T-helper 1 cell (primary cell): ENCODE measurements around the gene BTNL2.
A peak's percentile ranks its signal among the peaks of the same experiment; 100 is the strongest.
"Not testable (repeated sequence)": the region's sequence is repeated elsewhere in the genome, so short reads cannot be mapped to it uniquely, and the experiment has no call there.

Experiments
- DNase-seq, 5 donors: peaks; one replicate each; pipeline ENCODE4 v3.0.0-alpha.2; 2012 to 2020
- total RNA-seq, 4 donors: gene quantifications; one replicate each; lab custom pipeline; 2026; lab: John Stamatoyannopoulos, UW

The BTNL2 gene, protein sequence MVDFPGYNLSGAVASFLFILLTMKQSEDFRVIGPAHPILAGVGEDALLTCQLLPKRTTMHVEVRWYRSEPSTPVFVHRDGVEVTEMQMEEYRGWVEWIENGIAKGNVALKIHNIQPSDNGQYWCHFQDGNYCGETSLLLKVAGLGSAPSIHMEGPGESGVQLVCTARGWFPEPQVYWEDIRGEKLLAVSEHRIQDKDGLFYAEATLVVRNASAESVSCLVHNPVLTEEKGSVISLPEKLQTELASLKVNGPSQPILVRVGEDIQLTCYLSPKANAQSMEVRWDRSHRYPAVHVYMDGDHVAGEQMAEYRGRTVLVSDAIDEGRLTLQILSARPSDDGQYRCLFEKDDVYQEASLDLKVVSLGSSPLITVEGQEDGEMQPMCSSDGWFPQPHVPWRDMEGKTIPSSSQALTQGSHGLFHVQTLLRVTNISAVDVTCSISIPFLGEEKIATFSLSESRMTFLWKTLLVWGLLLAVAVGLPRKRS
- total RNA-seq: 0 reads per million in 4 donors

DNA sequence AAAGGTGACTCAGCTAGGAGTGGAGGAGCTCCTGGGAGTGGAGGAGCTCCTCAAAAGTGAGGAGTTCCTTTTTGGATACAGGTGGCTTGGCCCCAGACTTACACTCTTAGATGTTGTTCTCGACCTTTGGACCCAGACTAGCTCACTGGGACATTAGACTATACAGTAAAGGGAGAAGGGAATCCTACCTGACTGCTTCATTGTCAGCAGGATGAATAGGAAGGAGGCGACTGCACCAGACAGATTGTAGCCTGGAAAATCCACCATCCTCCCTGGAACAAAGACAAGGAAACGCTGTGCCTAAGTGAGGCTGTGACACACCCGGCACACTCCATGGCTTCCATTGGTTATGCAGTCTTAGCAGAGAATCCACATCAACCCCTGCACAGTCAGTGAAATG is at the start of gene BTNL2:
BTNL2 (minus strand) TSS at position 325 of the 400 bp plus-strand sequence; CDS start at position 267, 58 bp downstream.
- DNase-seq: no peak

DNA sequence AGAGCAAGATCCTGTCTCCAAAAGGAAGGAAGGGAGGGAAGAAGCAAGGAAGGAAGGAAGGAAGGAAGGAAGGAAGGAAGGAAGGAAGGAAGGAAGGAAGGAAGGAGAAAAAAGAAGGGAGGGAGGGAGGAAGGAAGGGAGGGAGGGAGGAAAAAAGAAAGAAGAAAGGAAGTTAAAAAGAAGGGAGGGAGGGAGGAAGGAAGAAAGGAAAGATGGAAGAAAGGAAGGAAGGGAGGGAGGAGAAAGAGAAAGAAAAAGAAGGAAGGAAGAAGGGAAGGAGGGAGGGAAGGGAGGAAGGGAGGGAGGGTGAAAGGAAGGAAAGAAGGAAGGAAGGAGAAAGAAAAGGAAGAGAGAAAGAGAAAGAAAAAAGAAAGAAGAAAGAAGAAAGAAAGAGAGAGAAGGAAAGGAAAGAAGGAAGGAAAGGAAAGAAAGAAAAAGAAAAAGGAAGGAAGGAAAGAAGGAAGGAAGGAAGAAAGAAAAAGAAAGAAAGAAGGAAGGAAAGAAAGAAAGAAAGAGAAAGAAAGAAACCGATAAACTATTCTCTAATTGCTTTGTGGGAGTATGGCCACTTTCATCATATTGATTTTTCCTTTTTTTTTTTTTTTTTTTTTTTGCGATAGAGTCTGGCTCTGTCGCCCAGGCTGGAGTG is 42.2 kb upstream of the BTNL2 start:
- DNase-seq: no peak

DNA sequence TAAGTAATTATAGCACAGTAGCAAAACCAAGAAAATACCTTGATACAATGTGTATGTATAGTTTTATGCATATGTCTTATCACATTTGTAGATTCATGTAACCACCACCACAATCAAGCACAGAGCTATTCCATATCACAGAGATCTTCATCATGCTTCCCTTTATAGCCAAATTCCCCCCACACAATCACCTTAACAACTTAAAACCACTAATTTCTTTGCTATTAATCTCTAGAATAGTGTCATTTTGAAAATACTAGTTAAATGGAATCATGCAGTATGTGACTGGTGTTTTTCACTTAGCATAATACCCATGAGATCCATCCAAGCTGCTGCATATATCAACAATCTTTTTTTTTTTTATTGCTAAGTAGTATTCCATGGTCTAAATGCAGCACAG is 41.0 kb upstream of the BTNL2 start:
- no peak for DNase-seq

DNA sequence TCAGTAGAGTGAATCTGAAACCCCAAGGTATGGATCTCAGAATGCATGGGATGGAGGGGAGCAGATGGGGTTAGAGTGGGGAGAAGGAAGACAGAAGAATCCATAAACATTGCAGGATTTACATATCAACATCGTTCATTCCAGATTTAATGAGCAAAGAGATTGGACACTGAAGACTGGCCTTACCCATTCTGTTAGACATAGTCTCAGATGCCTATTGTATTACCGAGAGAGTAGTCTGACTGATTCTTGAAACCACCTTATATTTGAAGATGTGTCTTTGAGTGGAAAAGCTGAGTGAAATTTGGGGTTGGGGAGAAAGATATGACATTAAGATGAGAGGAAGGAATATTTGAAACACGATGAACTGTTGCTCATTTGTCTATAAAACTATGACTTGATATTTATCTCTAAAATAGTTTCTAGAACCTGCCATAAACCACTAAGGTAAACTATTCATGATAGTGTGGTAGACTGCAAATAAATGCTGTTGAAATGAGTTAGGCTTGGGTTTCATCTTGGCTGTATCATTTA is 38.4 kb upstream of the BTNL2 start:
- DNase-seq: no peak

DNA sequence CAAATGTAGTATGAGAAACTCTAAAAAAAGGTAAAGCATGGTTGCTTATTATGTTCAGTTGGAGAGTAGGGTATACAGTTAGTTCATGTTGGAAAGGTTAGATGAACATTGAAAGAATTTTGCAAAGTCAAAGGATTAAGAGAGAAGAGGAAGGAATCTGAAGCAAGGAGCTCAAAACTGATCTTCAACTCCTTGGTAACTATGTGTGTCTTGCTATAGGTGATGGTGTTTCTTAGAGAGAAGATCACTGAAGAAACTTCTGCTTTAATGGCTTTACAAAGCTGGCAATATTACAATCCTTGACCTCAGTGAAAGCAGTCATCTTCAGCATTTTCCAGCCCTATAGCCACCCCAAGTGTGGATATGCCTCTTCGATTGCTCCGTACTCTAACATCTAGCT is 37.5 kb upstream of the BTNL2 start:
- no peak for DNase-seq

DNA sequence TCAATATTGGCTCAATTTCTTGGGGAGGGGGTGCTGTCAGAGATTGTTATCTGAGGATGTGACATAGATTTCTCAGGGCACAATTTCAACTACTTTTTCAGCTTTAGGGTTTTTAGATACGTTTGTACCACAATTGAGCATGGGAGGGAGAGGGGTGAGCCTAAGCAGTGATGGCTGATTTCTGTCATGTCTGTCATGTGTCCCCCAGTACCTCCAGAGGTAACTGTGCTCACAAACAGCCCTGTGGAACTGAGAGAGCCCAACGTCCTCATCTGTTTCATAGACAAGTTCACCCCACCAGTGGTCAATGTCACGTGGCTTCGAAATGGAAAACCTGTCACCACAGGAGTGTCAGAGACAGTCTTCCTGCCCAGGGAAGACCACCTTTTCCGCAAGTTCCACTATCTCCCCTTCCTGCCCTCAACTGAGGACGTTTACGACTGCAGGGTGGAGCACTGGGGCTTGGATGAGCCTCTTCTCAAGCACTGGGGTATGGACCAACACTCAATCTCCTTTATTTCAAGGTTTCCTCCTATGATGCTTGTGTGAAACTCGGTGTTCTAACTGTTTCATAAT is 36.1 kb upstream of the BTNL2 start:
- no peak for DNase-seq

DNA sequence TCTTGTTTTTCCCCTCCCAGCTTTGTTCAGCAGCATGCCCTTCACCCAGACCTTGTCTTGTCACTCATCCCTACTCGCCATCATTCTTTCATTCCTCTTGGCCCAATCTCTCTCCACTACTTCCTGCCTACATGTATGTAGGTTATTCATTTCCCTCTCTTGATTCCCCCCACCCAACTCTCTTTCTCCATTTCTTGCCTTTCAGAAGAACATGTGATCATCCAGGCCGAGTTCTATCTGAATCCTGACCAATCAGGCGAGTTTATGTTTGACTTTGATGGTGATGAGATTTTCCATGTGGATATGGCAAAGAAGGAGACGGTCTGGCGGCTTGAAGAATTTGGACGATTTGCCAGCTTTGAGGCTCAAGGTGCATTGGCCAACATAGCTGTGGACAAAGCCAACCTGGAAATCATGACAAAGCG is 35.3 kb upstream of the BTNL2 start:
- no peak for DNase-seq

DNA sequence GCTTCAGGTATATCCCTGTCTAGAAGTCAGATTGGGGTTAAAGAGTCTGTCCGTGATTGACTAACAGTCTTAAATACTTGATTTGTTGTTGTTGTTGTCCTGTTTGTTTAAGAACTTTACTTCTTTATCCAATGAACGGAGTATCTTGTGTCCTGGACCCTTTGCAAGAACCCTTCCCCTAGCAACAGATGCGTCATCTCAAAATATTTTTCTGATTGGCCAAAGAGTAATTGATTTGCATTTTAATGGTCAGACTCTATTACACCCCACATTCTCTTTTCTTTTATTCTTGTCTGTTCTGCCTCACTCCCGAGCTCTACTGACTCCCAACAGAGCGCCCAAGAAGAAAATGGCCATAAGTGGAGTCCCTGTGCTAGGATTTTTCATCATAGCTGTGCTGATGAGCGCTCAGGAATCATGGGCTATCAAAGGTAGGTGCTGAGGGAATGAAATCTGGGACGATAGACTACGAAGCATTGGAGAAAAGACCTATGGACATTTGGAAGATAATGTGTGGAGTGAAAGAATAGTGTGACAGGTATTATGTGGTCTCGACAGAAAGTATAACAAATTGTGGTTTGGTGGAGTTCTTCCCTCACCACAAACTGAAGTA is 32.7 kb upstream of the BTNL2 start, which contains the start of gene HLA-DRA:
HLA-DRA (plus strand) TSS at position 286 of the 613 bp plus-strand sequence; CDS start at position 350, 64 bp downstream.
- DNase-seq: peak in 3 of 5 donors; percentile 19 to 91 (median 33)

DNA sequence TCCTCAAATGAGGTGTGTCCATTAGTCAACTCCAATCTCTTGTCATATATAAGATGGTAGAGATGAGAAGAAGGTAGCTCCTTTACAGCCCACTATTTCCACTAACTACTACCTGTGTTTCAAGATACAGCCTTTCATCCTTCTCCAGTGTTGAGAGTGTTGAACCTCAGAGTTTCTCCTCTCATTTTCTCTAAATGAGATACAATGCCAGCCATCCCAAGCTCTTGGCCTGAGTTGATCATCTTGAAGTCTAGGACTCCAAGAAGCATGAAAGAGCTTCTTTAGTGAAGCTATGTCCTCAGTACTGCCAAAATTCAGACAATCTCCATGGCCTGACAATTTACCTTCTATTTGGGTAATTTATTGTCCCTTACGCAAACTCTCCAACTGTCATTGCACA is 32.2 kb upstream of the BTNL2 start:
- no peak for DNase-seq

DNA sequence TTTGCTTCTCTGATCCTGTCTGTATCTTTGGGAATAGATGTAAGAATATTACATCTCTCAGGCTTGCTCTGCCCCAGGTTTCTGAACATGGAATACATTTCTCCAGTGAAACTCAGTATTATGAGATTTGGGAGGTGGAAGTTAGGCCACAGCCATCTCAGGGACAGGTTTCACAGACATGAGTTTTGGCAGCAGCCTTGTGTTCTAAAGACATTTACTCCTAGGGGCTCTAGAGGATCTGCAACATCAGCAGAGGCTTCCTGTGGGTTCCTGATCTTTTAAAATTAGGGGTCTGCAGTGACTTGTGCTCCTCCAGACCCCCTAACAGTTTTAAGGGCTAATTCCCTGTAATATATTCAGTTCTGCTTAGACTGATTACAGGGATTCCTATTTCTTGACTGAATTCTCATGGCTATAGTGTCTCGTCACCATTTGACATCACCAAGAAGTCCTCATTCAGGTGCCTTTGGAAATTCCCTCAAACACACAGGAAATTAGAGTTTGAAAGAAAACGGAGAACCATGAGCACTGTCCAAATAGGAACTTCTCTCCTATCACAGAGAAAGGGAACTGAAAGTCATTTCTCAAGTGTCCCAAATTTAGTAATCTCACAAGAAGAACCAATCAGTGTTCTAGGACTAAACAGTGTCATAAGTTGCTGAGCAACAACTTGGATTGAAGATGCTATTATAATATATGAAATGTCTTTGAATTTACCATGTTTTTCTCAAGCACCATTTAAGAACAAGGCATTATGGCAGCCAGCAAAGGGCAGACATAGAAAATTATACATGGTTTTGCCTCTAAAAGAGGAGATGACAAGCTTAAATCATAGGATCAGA is 30.2 kb upstream of the BTNL2 start:
- peak in 1 of 5 donors; percentile 76 for DNase-seq

DNA sequence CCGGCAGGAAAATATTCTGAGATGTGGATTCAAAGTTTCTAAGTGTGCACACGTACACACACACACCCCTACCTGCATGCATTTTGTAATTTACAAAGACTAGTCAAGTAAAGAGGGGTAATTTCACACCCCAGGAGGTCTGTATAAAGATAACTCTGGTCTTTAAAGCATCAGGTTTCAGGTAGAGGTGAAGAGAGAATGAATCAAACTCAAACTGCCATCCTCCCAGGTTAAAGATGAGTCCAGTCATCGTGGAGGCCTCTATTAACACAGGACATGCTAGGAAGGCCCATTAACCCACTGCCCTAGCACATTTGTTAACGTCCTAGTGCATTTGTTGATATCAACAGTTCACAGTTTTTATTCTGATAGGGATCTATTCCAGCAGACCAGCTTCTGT is 29.2 kb upstream of the BTNL2 start:
- DNase-seq: no peak

DNA sequence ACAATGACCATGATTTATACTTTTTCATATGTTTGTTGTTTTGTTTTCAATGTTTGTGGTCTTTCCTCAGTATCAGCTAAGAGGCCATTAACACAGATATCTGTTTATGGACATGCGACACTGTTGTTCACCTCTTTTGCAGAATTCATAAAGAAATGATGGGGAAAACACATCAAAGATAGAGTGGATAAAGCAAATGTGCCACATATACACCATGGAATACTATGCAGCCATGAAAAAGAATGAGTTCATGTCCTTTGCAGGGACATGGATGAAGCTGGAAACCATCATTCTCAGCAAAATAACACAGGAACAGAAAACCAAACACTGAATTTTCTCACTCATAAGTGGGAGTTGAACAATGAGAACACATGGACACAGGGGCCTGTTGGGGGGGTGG is 27.0 kb upstream of the BTNL2 start:
- not testable (repeated sequence) for DNase-seq

DNA sequence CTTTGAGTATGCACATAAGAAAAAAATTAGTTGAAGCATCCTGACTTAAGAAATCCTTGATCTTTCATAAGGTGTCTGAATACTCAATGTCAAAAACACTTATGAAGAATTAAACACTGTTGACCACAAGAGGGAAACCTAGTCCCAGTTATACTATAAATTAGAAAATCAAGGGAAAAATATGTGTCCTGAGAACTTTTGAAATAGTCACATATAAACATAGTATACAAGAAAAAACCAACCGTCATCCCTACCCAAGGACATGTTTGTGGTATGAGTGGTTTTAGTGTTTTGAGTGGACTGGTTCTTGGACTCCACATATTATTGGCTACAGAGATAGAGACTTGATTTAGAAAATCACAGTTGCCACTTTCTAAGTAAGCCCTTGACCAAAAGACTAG is 25.1 kb upstream of the BTNL2 start:
- peak in 1 of 5 donors; percentile 32 for DNase-seq

DNA sequence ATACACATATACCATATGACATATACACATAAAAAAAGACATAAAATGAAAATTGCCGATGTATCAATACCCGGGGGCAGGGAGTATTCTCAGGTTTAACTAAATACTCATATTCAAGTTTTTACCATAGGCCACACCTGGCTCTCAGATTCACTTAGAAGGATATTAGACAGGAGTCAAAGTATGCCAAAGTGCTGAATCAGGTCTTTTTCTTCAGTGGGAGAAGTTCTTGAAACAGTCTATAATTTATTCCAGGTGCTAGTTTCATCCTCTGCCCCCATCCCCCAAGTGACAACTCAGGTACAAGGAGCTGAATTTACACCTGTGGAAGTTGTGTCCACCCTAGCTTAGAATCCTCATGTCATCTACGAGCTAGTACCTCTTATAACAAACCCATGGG is 24.2 kb upstream of the BTNL2 start:
- no peak for DNase-seq

DNA sequence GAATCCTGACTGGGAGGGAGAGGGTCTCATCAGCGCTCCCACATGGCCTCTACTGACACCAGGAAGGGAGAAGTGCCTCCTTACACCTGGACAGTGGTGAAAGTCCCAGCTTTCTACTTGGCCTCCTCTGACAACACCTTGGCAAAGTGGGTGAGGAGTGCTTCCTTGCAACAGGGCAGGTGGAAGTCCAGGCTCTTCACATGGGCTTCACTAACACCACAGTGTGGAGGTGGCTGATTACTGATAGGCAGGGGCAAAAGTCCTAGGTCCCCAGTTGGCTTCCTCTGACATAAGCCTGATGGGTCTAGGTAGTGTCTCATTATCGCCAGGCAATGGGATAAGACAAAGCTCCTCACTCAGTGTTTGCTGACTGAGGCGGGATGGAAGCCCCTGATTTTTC is 23.2 kb upstream of the BTNL2 start:
- no peak for DNase-seq

DNA sequence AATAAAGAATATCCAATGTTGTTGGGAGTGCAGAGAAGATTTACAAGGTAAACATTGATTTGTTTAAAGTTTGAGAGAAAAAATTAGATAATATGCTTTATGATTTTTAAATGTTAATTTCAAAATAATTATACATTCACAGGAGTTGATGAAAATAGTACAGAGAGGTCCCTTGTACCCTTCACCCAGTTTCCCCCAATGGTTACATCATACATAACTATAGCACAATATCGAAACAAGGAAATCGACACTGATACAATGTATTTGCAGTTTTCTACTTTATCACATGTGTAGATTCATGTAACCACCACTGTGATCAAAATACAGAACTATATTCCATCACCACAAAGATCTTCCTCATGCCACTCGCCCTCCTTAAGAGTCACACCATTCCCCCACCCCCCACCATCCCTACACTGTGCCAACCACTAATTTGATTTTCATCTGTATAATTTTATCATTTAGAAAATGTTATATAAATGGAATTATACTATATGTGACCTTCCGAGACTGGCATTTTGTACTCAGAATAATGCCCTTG is 21.0 kb upstream of the BTNL2 start:
- no peak for DNase-seq

DNA sequence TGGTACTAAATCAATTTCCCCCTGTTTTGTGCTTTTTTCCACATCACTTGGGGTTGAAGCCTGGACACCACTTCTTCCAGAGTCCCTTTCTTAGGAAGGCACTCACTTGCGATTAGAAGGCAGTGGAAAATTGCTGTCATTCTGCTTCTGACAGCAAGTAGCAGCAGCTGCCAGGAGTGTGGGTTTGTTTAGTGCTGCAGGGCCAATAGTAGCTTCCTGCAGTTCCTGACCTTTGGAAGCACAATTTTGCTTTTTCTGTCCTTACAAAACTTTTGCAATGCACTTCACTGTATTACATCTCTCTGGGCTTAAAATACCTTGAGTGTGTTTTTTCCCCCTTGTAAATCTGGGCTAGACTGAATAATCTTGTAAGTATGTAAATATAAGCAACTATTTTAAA is 20.2 kb upstream of the BTNL2 start:
- no peak for DNase-seq

DNA sequence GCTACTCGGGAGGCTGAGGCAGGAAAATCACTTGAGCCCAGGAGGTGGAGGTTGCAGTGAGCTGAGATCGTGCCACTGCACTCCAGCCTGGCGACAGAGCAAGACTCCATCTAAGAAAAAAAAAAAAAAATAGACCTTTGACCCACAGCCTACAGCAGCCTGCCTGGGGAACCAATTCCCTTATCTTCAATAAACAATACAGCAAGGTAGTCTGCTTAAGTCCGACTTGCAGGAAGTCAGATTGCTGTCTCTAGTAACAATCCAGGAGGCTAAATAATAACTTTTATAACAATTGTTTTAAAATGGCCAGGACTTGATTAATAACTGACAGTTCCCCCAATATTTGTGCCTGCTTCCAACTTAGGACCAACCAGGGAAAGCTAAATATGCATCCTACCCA is 19.4 kb upstream of the BTNL2 start:
- no peak for DNase-seq

DNA sequence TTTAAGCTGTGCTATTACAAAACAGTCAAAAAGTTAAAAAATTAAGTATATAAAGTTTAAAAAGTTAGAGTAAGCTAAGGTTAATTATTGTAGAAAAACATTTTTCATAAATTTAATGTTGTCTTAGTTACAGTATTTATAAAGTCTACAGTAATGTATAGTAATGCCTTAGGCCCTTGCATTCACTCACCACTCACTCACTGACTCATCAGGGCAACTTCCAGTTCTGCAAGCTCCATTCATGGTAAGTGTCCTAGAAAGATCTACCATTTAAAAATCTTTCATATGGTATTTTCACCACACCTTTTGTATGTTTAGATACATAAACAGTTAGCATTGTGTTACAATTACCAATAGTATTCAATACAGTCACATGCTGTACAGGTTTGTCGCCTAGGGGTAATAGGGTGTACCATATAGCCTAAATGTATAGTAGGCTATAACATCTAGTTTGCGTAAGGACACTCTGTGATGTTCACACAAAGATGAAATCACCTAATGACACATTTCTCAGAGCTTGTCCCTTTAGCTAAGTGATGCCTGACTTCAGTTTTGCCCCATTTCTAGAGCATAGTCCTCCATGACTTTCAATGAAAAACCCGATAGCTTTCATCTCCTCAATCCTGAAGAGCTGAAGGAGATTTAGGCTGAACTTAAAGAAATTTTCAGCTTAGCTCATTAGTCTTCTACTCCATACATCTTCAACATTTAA is 17.8 kb upstream of the BTNL2 start:
- no peak for DNase-seq

DNA sequence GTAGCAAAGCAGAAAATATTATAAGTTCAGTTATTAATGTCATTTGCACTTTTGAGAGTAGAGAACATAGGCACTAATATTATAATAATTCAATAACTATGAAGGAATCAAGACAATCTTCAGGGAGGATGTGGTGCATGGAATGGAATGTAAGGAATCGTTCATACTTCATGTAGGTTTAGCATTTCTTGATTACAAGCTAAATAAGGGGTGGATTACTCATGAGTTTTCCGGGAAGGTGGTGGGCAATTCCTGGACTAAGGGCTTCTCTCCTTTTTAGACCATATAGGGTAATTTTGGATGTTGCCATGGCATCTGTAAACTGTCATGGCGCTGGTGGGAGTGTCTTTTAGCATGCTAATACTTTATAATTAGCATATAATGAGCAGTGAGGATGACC is 9.1 kb upstream of the BTNL2 start:
- DNase-seq: no peak

DNA sequence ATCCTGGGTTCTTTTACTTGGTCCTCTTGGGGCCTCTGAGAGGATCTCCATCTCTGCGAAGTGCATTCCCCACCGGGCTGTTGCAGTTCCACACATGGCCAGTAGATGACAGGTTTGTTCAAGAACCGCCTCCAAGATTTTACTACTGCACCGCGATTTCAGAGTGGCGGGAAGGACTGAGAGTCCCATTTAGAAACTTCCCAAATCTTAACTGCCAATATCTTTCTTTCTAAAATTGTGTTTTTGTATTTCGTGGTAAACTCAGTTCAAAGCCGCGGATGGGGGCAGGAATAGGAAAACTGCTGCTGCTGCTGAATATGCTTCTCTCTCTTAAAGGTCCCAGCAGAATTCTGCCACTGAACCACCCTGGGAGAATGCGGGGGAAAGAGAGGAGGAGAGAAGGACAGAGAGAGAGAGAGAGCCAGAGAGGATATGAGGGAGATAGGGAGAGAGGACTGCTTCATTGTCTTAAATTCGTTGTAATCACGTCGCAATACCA is 8.6 kb upstream of the BTNL2 start:
- DNase-seq: peak; percentile 42 to 72 (median 57)
